ENCODE data around the gene EME2. TPM values are rescaled to one million over a fixed set of nuclear protein-coding genes. Genes with fewer than 3 reads are reported as not detected.
A peak's percentile ranks its signal among the peaks of the same experiment; 100 is the strongest.

EME2 gene
- total RNA-seq, 1 donor from 2014 or later = 10.6 TPM

GRCh38 chr16:1766701-1767100 lies 5.9 kb upstream of the EME2 start:
- no peak for DNase-seq

DNA sequence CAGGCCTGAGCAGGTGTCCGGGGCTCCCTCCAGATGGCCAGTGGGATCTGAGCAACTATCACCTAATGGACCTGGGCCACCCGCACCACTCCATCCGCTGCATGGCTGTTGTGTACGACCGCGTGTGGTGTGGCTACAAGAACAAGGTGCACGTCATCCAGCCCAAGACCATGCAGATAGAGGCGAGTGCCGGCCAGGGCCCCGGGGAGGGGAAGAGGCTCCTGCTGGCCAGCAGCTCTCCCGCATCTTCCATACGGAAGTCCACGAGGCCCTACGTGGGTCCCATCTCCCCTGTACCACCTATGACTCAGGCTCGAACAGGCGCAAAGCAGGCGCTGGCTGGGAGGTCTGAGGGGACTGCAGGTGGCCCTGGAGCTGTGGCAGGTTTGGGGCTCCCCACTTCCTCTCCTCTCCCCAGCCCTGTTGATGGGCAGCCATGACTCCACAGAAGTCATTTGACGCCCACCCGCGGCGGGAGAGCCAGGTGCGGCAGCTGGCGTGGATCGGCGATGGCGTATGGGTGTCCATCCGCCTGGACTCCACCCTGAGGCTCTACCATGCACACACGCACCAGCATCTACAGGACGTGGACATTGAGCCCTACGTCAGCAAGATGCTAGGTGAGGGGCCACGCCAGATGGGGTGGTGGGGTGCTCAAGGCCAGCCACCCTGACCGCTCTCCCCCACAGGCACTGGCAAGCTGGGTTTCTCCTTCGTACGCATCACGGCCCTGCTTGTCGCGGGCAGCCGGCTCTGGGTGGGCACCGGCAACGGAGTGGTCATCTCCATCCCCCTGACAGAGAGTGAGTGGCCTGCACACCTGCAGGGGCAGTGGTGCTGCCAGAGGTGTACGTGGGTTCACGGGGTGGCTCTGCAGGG lies 5.3 kb upstream of the EME2 start:
- DNase-seq = no peak

GRCh38 chr16:1768061-1768766 lies 4.4 kb upstream of the EME2 start:
- DNase-seq = no peak

DNA sequence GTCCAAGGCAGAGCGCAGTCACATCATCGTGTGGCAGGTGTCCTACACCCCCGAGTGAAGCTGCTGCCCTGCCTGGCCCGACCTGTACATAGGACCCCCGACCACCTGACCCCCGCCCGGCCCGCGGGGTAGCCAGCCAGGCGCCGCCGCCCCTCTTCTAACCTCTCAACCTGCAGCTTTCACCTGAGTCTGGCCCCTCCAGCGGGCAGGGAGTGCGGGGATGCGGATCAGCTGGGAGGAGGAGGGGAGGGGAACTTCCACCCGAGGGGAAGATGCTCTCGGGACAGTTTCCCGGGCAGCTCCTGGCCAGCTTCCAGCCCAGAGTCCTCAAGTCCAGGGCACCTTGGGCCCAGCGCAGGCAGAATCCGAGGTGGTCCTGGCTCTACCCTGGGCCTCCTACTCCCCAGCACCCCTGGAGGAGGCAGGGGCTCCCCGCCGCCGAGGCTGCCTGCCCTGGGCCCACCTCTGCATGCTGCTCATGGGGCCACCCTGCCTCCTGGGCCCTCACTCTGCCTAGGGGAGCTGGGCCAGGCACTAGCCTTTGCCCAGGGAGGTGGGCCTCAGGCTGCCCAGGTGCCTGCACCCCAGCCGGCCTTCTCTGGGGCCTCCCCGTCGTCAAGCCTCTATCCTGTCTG lies 3.7 kb upstream of the EME2 start:
- DNase-seq = no peak

DNA sequence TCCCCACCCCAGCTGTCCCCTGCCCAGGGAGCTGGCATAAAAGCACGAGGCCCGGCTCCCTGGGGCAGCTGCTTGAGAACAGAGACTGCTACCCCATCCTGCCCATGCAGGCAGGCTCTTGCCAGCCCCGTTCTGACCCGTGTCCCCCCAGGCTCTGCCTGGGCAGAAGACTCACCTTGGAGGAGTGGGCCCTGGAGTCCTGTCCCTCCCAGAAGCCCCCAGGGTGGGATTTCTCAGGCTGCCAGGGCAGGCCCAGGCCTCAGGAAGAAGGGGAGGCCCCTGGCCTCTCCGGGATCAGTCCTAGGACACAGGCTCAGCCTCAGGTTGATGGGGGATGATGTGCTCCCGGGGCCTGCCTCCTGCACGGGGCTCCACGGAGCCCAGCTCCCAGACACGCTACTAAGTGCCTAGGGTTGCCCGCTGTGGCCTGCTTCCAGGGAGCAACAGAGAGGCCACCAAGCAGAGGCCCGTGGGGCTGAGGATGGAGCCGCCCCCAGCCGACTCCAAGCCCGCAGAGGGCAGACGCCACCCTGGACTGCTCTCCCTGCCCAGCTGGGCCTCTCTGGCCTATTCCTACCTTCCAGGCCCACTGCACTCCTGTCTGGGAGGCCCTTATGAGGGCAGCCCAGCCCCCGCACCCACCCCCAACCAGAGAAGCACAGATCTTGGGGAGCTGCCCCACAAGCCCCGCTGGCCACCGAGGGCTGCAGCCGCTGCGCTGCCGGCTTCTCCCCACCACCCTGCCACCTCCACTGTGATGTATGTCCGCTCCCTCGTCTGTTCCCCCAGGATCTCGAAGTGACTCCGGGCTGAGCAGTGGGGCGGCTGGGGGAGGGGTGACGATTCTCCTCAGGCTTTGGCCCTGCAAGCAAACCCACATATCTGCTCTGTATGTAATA lies 3.0 kb upstream of the EME2 start:
- no peak for DNase-seq

- peak; percentile 37 for DNase-seq
These were observed 2.1 kb upstream of the EME2 start for GRCh38 chr16:1770328-1771187.

- DNase-seq = peak; percentile 80
These were observed 1.3 kb upstream of the EME2 start, which contains the start of gene NME3 for GRCh38 chr16:1771188-1771863. Gene NME3 (minus strand): TSS chr16:1771543. CDS start chr16:1771534, 9 bp downstream.

GRCh38 chr16:1771864-1772361 lies 697 bp upstream of the EME2 start:
- no peak for DNase-seq

- peak; percentile 93 for DNase-seq
These were observed 495 bp downstream of the EME2 start, which contains the start of gene MRPS34 for GRCh38 chr16:1772908-1773702. Gene MRPS34 (minus strand): TSS chr16:1773134. CDS start chr16:1773119, 15 bp downstream.

GRCh38 chr16:1773703-1774447 lies 1.3 kb downstream of the EME2 start:
- DNase-seq = no peak

DNA sequence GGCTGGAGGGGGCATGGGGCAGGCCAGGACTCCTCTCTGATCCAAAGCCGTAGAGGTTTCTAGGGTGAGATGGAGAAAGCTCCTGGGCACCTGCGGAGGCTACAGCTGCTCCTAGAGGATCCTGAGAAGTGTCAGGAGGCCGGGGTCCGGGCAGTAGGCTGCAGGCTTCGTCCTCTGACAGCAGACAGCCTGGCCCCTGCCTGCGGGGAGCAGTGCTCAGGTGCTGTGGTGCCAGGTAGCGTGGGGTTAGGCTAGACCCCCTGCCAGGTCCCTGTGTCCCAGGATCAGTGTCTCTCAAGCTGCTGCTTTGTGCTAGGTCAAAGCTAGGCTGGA lies 1.8 kb downstream of the EME2 start:
- no peak for DNase-seq

DNA sequence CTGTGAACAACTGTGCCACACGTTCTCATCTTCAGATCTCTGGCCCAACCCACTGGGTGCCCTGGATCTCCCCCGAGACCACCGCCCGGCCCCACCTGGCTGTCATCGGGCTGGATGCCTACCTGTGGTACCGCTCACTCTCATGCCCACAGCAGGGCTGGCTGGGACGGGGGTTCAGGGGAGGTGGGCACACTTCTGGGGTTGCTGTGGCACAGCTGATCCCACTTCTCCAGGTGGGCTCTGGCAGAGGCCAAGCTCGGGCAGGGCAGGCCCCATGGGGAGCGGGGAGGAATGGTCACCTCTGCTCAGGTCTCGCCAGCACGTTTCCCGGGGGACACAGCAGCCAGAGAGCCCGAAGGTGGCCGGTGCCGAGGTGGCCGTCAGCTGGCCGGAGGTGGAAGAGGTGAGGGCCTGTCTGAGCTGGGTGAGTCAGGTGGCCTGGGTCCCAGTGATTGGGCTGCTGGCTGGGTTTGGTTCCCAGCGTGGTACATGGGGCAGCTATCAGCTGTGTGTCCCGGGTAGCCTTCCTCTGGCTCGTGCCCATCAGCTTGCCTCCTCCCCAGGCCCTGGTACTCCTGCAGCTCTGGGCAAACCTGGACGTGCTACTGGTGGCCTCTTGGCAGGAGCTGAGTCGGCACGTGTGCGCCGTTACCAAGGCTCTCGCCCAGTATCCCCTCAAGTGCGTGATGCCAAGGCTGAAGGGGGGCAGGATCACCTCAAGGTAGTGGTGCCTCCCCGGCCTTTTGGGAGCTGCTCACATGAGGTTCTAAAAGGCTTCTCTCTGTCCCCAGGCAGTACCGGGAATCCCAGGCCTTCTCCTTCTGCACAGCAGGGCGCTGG lies 2.6 kb downstream of the EME2 start:
- DNase-seq = no peak

DNA sequence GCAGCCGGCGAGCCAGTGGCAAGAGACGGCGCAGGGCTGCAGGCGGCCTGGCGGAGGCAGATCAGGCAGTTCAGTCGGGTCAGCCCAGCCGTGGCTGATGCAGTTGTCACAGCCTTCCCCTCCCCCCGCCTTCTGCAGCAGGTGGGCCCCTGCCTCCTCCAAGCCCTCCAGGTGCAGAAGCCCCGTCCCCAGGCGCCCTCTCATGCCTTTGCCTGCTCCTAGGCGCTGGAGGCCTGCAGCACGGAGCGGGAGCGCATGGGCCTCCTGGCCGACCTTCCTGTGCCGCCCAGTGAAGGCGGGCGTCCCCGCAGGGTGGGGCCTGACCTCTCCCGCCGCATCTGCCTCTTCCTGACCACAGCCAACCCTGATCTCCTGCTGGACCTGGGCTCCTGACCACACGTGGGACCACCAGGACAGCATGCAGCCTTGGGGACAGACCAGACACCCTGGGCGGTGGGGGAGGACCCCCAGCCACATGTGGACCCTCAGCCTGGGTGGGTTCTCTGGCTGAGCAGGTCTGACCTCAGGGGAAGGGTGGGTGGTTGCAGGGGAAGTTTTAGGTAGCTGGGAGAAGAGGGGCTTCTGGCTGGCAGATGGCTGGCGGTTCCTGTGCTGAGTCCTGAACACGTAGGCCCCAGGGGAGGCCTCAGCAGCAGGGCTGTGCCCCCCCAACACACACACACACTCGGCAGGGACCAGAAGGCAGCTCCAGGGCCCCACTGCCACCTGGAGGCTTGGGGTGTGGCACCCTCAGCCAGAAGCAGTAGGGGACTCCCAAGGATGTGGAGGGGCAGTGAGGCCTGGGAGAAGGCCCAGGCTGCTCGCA lies 3.4 kb downstream of the EME2 start:
- DNase-seq = no peak

GRCh38 chr16:1776672-1776955 lies 4.0 kb downstream of the EME2 start:
- no peak for DNase-seq

DNA sequence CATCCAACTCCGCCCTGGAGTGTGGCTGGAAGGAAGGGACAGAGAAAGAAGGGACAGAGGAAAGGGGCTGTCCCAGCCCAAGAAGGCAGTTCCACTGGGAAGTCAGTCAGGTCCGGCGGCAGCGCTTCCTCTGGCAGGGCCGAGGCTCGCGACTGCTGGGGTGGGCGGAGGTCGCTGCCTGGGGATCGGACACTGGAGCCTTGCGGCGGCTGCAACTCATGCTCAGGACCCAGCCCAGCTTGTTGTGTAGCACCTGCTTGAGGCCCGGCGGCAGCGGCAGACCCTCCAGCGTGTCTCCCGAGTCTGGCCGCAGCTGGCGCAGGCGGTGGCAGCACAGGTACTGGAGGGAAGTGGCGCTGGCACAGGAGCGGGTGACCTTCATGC lies 4.4 kb downstream of the EME2 start:
- no peak for DNase-seq

- no peak for DNase-seq
These were observed 5.0 kb downstream of the EME2 start for GRCh38 chr16:1777375-1778199.

Data from tongue (tissue), 2 donors.